Prostate gland (tissue), 2 donors: ENCODE measurements around the gene TCP11L1.

Experiments used
- CTCF ChIP-seq, 4 experiments: fragments of 200-600 bp in 2 of 4; fragments of 450-650 bp in 2 of 4; sonication (generic) in 2 of 4; IDR thresholded peaks; 1 replicate in 3 of 4; 2 replicates in 1 of 4; pipeline ENCODE4 v1.5.1; 2016 to 2019; ENCODE audit warnings: antibody characterized with exemption in 4 of 4, mild to moderate bottlenecking in 2 of 4, moderate library complexity in 2 of 4
- POLR2A ChIP-seq: fragments of 450-650 bp; IDR thresholded peaks from one replicate; pipeline ENCODE4 v1.6.1; 2016; ENCODE audit warnings: antibody characterized with exemption, mild to moderate bottlenecking
- POLR2AphosphoS5 ChIP-seq: sonication (generic); formaldehyde crosslinking; IDR thresholded peaks from one replicate; pipeline ENCODE4 v1.6.1; 2017; ENCODE audit warnings: antibody characterized with exemption

- TF ChIP-seq CTCF (IDR thresholded peaks at IDR 0.05) (no peak), POLR2AphosphoS5 (no peak), POLR2A (no peak)
Measured at GRCh38 chr11:33089776-33090175, 50.4 kb downstream of the TCP11L1 start.
